22Rv1 (cell line): ENCODE measurements around the gene GMPPA.

ENCODE experiments used
- H3K27ac ChIP-seq: fragments of 450-650 bp; 2 replicates; pipeline ENCODE4 v1.5.1; 2017
- ZFX ChIP-seq: fragments of 450-650 bp; IDR thresholded peaks from 2 replicates; pipeline ENCODE4 v1.6.1; 2017; ENCODE audit warnings: antibody characterized with exemption, borderline replicate concordance
- TF ChIP-seq, protein P1 (sequence below): fragments of 450-650 bp; IDR thresholded peaks from 2 replicates; pipeline ENCODE4 v1.5.1; 2017; ENCODE audit warnings: mild to moderate bottlenecking

The GMPPA gene

DNA sequence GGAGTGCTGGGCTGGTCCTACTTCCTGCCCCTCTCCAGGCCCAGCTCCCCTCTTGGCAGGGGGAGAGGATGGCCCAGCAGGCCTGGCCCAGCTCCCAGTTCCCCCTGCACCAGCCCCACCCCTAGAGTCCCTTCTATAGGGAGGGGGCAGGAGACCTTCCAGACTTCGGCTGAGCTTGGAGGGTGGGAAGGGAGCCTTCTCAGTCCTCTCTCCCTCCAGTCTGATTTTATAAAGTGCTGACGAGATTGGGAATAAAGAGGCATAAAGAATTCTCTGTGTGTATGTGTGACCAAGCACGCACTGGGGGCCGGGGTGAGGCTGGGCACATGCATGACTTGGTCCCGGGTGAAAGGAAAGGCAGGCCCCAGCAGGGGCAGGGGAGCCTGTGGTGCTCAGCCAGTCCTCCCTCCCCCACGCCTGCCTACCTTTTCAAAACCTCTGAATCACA lies 39.8 kb downstream of the GMPPA start:
- H3K27ac ChIP-seq, result no peak overlapping the region
- TF ChIP-seq, protein P1, sequence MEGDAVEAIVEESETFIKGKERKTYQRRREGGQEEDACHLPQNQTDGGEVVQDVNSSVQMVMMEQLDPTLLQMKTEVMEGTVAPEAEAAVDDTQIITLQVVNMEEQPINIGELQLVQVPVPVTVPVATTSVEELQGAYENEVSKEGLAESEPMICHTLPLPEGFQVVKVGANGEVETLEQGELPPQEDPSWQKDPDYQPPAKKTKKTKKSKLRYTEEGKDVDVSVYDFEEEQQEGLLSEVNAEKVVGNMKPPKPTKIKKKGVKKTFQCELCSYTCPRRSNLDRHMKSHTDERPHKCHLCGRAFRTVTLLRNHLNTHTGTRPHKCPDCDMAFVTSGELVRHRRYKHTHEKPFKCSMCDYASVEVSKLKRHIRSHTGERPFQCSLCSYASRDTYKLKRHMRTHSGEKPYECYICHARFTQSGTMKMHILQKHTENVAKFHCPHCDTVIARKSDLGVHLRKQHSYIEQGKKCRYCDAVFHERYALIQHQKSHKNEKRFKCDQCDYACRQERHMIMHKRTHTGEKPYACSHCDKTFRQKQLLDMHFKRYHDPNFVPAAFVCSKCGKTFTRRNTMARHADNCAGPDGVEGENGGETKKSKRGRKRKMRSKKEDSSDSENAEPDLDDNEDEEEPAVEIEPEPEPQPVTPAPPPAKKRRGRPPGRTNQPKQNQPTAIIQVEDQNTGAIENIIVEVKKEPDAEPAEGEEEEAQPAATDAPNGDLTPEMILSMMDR, result no peak
- no peak for TF ChIP-seq ZFX

DNA sequence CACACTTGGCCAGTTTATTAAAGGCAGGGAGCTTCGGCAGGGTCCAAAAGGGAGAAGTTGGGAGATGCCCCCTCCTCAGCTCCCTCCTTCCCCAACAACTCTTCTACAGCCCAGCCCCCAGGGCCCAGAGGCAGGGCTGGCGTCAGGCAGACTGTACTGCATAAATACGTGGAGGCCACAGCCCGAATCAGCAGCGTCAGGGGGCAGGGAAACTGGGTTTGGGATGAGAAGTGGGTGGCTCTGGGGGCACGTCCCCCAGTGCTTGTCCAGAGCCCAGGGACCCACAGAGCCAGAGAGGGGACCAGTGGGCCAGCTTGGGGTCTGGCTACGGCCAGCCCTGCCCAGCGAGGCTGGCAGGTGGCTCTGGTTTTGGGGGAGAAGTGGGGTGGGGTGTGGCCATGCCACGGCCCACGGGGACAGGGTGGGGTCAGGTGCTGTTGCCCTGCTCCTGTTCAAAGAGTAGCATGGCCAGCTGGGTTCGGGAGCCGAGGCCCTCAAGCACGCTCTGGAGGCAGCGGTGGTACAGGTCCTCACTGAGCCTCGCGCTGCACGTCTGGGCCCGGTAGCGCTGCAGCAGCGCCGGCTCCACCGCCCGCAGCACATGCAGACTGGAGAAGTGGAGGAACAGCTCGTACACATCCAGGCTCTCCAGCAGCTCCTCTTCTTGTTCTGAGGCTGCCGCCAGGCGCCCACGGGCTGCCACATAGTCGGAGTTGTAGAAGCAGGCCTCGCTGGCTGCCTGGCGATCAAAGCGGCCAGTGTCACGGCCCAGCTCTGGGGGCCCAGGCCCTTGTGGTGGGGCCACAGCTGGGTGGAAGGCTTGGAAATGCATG lies 40.5 kb downstream of the GMPPA start:
- H3K27ac ChIP-seq, result no peak overlapping the region

DNA sequence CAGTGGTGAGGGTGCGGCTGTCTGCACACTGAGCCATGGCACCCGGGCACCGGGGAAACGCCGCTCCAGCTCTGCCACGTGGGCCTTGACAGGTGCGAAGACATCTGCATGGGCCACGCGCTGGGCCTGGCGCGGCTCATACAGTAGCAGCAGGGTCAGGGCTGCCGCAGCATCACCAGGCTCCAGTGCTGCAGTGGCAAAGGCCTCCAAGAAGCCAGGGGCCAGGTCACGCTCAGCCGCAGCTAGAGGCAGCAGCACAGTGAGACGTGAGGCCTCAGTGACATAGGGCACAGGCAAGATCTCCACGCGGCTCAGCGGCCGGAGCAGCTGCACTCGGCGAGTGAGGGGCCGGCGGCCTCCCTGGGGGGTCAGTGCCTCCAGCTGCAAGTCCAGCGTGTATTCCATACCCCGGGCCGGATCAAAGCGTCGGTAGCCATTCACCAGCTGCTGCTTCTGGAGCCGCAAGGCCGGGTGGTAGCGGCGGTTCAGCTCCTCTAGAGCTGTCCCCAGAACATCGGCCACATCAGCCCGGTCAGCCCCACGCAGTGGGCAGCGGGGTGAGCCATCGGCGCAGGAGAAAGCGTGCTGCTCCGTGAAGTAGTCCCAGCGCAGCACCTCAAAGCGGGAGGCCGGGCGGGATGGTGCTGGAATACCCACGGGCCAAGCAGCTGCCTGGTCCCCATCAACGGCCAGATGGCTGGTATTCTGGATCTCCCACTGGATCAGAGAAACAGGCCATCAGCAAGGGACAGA lies 41.4 kb downstream of the GMPPA start:
- TF ChIP-seq, protein P1, result no peak
- TF ChIP-seq ZFX, result no peak
- no peak overlapping the region for H3K27ac ChIP-seq

More for the DNA sequence above, 40.5 kb downstream of the GMPPA start:
- no peak for TF ChIP-seq ZFX
- TF ChIP-seq, protein P1, result no peak

DNA sequence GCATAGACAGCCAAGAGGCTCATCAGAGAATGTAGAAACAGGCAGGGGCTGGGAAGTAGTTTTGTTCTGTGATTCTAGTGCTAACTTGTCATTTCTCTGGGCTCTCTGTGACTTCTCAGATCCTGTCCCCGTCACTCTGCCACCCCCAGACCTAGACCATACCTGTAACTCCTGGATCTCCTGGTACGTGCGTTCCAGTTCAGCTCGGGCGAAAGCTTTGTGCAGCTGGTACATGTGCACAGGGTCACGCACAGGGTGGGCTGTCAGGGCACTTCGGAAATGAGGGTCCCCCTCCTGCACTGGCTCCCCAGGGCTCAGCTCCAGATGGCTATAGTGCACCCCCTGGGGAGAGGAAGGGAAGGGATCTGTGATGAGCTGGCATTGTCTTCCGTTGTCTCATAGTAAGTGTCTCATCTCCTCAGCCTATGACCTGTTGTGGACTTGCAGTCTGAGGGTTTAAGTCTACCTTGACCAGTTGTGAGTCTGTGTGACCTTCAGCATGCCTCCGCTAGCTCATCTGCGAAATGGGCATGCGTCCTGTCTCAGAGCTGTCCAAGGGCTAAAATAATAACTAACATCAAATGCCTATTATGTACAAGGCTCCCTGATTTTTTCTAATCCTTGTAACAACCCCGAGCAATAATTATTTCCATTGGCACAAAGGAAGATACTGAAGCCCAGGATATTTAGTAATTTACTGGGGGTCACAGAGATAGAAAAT lies 42.3 kb downstream of the GMPPA start:
- no peak overlapping the region for H3K27ac ChIP-seq
- no peak for TF ChIP-seq ZFX
- TF ChIP-seq, protein P1, result no peak

DNA sequence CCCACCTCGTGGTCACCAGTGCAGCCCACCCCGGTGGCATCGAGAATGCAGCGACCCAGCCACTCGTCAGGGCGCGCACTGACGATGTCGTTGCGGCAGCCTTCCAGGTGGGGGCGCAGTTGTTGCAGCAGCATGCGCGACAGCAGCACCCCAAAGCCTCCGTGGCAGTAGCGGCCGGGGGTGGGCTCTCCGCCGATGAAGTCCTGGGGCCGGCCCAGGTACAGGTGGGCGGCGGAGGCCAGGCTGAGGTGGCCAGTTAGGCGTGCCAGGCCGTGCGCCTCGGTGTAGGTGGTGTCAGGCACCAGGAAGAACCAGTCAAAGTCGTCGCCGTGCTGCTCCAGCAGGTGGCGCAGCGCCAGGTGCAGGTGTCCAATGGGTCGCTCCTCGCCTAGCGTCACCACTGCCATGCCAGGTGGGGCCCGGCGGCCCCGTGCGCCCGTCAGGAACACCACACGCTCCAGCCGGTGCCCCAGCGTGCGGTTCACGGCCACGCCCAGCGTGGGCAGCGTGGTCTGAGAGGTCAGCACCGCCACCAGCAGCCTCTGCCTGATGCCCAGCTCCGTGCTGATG lies 43.0 kb downstream of the GMPPA start:
- peak overlapping the region; percentile 93; the same call in 1 of the 2 replicates for H3K27ac ChIP-seq
- TF ChIP-seq, protein P1, result peak; percentile 100
- TF ChIP-seq ZFX, result no peak

DNA sequence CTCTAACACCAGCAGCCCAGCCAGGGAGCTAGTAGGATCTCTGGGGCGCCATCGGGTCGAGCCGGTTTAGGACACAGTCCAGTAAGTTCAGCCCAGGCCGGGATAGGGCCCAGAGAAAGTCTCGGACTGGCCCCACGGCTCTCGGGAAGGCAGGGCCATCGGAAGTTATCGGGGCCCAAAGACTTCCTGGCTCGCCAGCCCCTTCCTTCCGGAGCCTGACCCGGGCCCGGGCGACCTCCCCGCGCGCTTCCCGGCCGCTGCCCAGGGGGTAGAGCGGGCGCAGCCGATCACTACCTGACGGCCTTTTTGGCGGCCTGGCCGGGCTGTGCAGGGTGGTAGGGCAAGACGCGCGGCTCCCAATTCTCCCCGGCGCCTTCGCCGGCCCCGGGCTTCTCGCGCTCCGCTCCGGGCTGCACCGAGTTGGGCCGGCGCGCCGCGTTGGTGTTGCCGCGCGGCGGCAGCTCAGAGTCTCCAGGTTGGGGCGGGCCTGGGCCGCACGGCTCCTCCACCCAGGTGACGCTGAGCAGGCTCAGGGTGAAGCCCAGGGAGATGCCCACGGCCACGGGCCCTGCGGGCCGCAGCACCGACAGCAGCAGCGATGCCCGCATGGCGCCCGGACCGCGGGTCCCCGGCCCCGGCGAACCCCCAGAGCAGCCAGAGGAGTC lies 44.4 kb downstream of the GMPPA start:
- H3K27ac ChIP-seq, result peak overlapping the region; percentile 93
- TF ChIP-seq, protein P1, result peak; percentile 18
- TF ChIP-seq ZFX, result no peak
